GM21447 (cell line): ENCODE measurements around the gene RGS7.
"Not testable (repeated sequence)": the region's sequence is repeated elsewhere in the genome, so short reads cannot be mapped to it uniquely, and the experiment has no call there.

Experiments
- ATAC-seq: cut with Tn5 transposase; IDR thresholded peaks from one replicate; pipeline ENCODE4 v1.9.1; 2021; ENCODE audit not compliant: unreplicated experiment

The RGS7 gene

DNA sequence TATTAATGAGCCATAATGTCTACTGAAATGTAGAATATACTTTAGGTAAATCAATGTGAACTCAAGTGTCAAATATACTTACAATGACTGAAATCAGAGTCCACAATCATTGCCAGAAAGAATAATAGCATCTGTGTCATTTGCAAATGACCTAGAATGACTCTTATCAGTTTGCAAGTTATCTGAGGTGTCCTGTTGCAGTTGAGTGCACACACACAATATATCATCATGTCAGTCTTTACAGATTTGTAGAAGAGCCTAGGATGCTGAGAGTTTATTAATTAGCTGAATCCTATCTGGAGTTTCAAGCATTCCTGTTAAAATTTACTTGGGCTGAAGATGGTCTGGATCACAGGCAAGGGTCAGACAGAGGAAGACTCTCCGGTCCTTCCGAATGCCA lies 421.1 kb downstream of the RGS7 start:
- ATAC-seq: no peak

DNA sequence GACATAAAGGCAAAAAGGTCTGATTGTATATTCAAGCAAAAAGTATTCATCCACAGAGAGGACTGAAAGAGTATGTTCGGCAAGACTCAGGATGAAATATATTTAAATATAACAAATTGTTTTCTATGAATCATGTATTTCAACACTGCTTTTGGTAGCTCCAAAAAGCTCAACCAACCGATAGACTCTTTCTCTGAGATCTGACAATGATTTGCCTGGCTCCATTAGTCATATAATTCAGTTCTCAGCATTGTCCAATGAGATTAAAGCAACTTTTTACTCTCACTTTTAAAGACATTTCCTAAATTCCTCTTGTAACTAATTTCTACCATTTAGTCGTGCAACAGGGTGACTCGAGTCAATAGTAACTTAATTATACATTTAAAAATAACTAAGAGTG lies 426.0 kb downstream of the RGS7 start:
- ATAC-seq: no peak

DNA sequence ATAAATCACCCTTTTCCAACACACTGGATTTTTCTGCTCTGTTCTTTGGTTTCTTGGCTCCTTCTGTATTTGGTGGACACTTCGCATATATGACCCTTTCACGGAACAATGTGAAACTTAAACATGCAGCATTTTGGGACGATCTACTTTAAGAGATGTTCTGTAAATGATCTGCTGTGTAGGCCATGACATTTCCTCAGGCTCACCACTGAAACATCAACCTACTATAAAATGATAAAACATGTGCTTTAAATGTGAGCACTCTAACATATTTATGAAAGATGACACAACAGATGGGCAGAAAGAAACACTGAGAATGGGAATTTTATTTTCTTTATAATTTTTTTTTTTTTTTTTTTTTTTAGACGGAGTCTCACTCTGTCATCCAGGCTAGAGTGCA lies 428.7 kb downstream of the RGS7 start:
- ATAC-seq: no peak

DNA sequence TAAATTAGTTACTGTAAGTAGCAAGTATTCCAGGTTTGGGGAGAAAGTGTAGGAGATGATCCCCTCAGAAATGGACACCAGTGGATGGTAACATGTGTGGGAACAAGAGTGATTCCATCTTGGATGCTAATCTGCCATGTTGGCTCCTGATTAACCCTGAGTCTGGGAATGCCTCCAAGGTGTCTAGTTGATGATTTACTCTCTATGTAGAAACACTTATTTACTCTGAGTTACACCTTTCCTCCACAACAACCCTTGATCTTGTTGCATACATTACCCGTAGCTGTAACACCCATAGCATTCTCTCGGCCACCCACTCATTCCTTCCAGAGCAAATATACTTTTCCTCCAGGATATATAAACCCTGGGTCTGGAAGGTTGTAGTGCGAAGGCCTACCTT lies 429.2 kb downstream of the RGS7 start:
- no peak for ATAC-seq

DNA sequence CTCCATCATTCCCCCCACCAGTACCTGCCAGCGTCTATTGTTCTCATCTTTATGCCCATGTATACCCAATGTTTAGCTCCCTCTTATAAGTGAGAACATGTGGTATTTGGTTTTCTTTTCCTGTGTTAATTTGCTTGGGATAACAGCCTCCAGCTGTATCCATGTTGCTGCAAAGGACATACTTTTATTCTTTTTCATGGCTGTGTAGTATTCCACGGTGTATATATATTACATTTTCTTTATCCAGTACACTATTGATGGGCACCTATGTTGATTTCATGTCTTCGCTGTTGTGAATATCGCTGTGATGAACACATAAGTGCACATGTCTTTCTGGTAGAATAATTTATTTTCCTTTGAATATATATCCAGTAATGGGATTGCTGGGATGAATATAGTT lies 431.7 kb downstream of the RGS7 start:
- no peak for ATAC-seq

DNA sequence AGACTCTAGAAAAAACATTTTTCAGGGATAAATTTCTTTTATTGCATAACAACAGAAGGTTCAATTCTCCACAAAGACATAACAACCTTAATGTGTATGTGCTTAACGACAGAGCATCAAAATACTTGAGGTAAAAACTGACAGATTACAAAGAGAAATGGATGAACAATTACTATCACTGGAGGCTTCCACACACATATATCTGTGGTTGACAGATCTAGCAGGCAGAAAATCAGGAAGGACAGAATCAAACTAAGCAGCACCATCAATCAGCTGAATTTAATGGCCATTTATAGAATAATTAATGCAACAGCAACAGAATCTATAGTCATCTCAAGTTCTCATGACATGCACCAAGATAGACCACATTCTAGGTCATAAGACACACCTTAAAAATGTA lies 439.0 kb downstream of the RGS7 start:
- ATAC-seq: no peak

DNA sequence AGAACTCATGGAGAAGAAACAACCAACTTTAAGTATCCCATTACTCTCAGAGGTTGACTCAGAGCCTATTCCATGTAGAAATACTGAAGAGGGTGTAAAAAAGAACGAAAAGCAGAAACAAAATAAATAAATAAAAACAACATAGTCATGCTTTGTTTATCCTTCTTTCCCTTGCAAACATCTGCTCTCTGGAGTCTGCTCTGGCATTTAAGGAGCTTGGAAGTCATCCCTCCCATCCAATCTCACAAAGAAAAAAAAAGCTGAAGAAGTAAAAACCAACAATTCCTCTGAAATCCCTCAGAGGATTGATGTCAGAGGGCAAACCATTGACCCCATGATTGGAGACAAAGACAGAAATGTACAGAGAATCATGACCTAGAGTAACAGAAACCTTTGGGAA lies 442.5 kb downstream of the RGS7 start:
- no peak for ATAC-seq

DNA sequence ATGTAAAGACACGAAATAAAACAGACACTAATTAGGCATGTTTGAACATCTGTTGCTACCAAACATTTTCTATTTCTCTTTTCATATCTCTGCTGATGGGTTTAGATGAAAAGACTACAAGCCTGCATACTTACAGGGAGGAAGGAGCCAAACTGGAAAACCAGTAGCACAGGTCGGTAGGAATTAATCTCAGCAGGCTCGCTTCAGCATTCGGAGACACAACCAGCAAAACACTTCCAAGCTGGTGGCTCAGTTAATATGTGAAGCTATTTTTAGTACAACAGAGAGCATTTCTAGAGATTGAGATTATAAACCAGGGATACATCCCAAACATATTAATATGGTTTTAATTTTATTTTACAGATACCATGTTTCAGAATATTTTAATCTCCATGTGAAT lies 444.2 kb downstream of the RGS7 start:
- ATAC-seq: no peak

DNA sequence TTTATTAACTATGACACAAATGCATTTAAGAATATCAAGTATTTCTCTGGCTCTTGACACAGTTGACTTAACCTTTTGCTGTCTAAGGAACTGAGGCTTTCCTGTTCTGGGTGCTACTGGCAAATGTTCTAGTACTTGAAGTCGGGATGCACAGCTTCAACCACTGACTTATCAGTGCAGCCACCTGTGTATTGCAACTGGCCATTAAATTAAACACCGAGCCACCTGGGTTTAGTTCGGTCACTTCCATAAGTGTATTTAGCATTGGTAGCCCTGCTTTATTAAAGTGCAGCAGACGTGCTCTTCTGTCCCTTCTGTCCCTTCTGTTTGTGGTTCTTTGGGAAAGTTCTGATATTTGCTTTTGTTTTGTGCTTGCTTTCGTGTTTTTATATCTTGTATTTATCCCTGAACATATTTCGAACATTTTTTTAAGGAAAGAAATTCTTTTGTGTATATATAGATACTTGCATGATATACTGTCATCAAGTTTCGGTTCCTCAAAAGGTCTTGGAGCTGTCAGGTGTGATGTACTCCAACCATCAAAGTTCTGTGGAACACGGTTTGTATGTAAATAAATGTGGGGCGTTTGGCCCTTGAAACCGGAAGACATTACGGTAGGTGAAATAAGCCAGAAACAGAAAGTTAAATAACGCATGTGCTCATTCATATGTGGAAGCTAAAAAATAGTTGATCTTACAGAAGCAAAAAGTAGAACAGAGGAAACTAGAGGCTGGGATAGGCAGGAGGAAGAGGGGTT lies 447.1 kb downstream of the RGS7 start:
- peak; percentile 51 for ATAC-seq

DNA sequence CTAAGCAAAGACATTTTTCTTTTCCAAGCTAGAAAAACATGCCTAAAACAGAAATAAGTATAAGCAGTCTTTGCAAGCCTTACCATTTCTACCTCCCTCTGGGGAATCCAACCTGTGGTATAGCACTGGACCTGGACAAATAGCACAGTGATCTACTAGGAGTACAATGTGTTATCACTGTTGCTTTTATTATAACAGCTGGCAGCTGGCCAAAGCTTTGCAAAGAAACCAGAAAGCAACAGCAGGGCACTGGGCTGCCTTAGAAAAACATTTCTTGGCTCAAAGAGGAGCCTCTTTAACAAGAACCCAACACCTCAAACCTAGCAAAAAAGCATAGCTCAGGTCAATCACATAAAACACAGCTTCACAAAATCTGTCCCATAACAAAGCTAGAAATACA lies 450.5 kb downstream of the RGS7 start:
- no peak for ATAC-seq

DNA sequence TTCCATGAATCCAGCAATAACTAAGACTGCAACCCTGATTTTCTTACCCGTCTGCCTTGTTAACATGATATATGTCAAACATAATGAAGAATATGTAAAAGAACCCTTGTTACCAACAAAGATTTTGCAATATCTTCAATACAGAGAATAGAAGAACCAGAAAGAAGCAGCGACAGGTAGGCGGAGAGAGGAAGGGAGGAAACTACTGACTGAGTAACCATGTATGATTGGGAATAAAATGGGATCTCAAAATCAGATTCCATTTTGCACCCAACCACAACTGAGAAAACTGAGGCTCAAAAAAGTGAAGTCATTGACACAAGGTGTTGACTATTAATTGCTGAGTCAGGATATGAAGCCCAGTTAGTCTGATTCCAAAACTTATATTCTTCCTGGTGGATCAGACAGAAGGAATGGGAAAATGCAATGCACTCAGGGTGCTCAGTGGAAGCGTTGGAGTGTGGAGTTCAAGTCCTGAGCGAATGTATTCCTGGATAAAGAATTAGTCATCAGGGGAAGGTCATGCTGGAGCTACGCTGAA lies 451.7 kb downstream of the RGS7 start:
- no peak for ATAC-seq

DNA sequence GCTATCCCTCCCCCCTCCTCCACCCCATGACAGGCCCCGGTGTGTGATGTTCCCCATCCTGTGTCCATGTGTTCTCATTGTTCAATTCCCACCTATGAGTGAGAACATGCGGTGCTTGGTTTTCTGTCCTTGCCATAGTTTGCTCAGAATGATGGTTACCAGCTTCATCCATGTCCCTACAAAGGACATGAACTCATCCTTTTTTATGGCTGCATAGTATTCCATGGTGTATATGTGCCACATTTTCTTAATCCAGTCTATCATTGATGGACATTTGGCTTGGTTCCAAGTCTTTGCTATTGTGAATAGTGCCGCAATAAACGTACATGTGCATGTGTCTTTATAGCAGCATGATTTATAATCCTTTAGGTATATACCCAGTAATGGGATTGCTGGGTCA lies 461.6 kb downstream of the RGS7 start:
- not testable (repeated sequence) for ATAC-seq

DNA sequence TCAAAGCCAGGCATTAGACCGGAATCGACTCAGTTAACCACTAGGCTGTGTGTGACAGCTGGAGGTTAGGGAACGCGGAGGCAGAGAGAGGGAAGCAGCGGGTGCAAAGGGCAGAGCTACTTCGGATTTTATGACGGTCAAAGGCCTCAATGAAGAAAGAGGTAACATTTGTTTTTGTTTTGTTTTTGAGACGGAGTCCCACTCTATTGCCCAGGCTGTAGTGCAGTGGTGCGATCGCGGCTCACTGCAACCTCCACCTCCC lies 468.3 kb downstream of the RGS7 start:
- no peak for ATAC-seq

DNA sequence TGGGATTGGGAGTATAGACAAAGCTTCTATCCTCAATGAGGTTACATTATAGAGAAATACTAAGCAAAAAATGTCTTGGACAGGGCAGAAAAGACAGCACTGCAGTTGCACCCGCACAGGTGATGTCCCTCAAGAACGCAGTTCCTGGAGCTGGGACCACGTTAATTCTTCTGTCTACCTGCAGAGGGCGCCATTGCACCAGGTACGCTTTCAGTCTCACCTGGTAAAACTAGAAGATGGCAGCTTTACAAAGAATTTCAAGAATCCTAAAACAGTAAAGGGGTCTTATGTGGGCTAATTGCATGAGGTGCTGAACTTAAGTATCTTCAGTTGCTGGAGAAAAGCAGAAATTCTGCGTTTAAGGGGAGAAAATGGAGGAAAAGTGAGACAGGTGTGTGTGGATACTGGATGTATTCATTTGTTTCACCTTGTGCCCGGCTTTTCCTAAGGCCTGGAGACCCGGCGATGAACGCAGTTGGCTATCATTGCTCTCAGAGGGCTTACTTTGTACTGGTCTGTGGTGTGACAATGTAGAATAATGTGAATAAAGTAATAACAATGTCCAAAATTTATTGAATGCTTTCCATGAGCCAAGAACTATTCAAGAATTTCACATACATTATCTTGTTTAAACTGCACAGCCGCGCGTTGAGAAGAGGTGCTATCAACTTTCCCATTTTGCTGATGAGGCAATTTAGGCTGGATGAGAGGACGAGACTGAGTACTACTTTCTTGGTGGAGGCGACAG lies 468.8 kb downstream of the RGS7 start:
- peak; percentile 82 for ATAC-seq

DNA sequence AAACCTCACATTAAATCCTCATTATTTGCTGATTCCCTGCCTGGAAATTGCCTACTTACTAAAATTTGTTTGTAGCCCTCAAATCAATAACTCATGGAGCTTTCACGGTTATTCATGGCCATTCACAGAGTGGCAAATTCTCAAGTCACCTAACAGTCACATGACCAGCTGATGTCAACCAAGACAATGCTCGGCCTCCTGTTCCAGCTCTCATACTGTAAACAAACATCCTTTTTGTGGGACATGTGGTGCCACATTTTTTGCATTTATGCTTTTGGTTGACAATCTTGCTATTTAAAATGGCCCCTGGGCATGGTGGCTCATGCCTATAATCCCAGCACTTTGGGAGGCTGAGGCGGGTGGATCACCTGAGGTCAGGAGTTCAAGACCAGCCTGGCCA lies 473.5 kb downstream of the RGS7 start:
- ATAC-seq: no peak

DNA sequence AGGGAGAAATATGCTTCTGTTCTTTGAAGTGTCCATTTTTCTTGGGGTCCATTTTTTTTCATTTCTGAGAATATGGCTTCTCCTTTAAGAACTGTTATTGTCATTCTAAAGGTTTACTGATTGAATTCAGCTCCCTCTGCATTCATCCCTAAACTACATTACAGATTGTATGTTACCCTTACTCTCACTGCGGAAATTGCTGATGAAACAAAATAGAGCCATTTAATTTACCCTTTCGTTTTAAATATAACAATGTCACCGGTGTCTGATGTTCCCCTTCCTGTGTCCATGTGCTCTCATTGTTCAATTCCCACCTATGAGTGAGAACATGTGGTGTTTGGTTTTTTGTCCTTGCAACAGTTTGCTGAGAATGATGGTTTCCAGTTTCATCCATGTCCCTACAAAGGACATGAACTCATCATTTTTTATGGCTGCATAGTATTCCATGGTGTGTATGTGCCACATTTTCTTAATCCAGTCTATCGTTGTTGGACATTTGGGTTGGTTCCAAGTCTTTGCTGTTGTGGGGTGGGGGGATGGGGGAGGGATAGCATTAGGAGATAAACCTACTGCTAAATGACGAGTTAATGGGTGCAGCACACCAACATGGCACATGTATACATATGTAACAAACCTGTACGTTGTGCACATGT lies 474.2 kb downstream of the RGS7 start:
- ATAC-seq: not testable (repeated sequence)

DNA sequence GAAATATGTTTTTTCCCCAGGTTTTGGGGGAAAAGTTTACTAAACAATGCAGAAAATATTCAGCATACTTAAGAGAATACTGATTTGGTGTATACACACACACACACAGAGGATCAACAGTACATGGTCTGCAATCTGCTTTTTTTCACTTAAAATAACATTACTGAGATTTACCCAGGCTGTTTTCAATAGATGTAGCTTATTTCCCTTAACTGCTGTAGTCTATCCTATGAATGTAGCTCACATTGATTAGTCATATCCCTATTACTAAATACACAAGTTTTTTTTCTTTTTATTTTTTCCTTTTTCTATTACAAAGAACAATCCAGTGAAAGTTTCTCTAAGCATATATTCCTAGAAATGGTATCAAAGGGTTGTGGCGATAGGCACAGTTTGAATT lies 478.4 kb downstream of the RGS7 start:
- ATAC-seq: no peak

DNA sequence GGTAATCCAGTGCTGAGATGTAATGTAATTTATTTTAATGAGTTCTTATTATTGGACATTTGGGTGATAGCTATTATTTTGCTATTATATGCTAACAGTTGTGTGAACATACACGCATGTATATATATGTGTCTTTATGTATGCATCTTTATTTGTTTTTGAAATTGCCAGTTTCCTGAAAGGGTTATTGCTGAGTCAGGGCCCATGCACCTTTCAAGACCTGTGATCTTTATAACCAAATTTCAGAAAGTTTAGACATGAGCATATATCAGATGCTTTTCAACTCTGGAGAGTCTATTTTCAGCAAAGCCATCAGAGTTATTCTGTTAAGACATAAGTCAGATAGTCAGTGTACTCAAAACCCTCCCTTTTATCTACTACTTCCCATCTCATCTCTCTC lies 479.4 kb downstream of the RGS7 start:
- no peak for ATAC-seq

DNA sequence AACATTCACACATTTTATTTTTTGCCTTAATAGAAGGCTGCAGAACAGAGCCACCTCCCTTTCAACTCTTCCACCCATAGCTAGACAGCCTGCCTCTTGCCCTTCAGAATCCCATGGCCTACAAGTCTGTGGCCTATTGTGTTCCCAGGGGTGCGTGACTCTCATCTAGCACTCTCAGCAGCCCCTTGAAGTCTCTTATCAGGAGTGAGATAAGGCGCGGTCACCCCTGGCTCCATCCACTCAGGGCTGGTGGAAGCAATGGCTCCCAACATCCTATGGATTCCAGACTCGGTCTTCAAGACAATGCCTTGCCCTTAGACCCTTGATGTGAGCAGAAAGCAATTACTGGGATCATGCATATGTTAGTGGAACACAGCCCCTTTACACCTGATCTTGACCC lies 480.9 kb downstream of the RGS7 start:
- no peak for ATAC-seq

DNA sequence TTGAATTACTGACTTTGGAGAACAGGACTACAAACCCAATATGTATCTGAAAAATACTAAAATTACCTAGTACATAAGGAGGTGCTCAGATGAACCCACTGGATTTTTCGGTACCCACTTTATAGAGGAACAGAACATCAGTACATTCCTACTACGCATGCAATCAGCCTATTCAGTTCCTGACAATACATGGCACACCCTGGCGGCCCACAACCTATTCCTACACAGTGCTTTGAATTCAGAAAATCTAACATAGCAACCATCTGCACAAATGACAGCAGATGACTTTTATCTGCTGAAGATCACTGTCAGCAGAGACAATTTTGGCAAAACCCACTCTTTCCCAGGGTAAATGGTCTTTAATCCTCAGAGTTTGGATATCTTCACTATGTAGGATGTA lies 487.9 kb downstream of the RGS7 start:
- no peak for ATAC-seq

DNA sequence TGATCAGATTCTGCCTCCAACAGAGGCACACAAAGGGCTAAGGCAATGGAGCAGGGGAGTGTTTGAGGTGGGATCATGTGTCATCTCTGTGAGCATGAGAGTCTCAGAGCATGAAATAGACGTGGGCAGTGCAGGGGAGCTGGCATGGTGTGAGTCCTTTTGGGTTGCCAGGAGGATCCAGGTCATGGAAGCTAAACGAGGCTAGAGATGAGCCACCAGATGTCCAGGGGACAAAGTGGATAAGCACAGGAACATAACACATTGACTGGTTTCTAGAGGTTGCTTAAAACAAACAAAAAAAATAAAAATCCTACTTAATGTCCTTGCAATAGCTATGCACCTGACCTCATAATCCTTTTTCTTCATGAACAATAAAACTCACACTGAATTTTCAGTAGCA lies 490.3 kb downstream of the RGS7 start:
- no peak for ATAC-seq

DNA sequence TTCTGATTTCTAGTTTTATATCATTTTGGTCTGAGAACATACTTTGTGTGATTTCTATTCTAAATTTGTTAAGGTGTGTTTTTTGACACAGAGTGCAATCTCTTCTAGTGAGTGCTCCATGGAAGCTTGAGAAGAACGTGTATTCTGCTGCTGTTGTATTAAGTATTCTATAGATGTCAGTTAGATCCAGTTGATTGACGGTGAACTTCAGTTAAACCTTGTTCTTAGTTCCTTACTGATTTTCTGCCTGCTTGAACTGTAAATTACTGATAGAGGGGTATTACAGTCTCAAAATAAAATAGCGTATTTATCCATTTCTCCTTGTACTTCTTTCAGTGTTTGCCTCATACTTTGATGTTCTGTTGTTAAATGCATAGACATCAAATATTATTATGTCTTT lies 497.0 kb downstream of the RGS7 start:
- ATAC-seq: no peak
